Keratinocyte (primary cell): Measurements from ENCODE around the gene EXOC3.

Experiments used
- CTCF ChIP-seq, 3 experiments: IDR thresholded peaks in 1 of 3; conservative IDR thresholded peaks in 1 of 3; optimal IDR thresholded peaks in 1 of 3; 2 replicates in 2 of 3; 3 replicates in 1 of 3; pipeline versions ENCODE3 to v1.5.1; 2011; ENCODE audit warnings: low read length in 3 of 3, mild to moderate bottlenecking in 3 of 3, moderate library complexity in 2 of 3, control low read depth in 1 of 3, inconsistent platforms in 1 of 3; ENCODE audit not compliant: insufficient read depth in 2 of 3; ENCODE audit errors: extremely low read depth in 1 of 3
- EZH2 ChIP-seq: IDR thresholded peaks from one replicate; pipeline ENCODE4 v1.6.1; 2012; ENCODE audit warnings: inconsistent platforms, mild to moderate bottlenecking, low read length, moderate library complexity

GRCh38 chr5:493758-494157 is 50.8 kb downstream of the EXOC3 start:
- no peak for TF ChIP-seq CTCF (optimal IDR thresholded peaks at IDR 0.05 in 1 of 3, IDR thresholded peaks at IDR 0.05 in 1 of 3, conservative IDR thresholded peaks at IDR 0.05 in 1 of 3; ENCODE audit: extremely low read depth in 1 of 3, insufficient read depth in 2 of 3, low read length in 3 of 3)
- no peak for TF ChIP-seq EZH2
